NCI-H2107 treated with DMSO at 0.1 percent for 48 hours (cell line): ENCODE data around the gene SH3D19.
A peak's percentile ranks its signal among the peaks of the same experiment; 100 is the strongest.
"Not testable (repeated sequence)": the region's sequence is repeated elsewhere in the genome, so short reads cannot be mapped to it uniquely, and the experiment has no call there.

ENCODE experiments used
- DNase-seq: peaks from one replicate; lab custom pipeline; 2025; ENCODE audit not compliant: unreplicated experiment; lab: John Stamatoyannopoulos, UW

SH3D19 gene

GRCh38 chr4:151163855-151164254 is 161.6 kb downstream of the SH3D19 start:
- DNase-seq, result peak; percentile 14

GRCh38 chr4:151158979-151159378 is 166.4 kb downstream of the SH3D19 start:
- no peak for DNase-seq

GRCh38 chr4:151157543-151157942 is 167.9 kb downstream of the SH3D19 start:
- DNase-seq, result no peak

GRCh38 chr4:151153585-151153984 is 171.8 kb downstream of the SH3D19 start:
- DNase-seq, result no peak

- DNase-seq, result no peak
These were observed 173.4 kb downstream of the SH3D19 start for GRCh38 chr4:151152028-151152427.

- DNase-seq, result no peak
These were observed 174.4 kb downstream of the SH3D19 start for GRCh38 chr4:151150821-151151580.

GRCh38 chr4:151148261-151148660 is 177.1 kb downstream of the SH3D19 start:
- no peak for DNase-seq

GRCh38 chr4:151147000-151147399 is 178.4 kb downstream of the SH3D19 start:
- no peak for DNase-seq

- no peak for DNase-seq
These were observed 180.9 kb downstream of the SH3D19 start for GRCh38 chr4:151144329-151145072.

- DNase-seq, result no peak
These were observed 181.6 kb downstream of the SH3D19 start for GRCh38 chr4:151143811-151144210.

- DNase-seq, result no peak
These were observed 182.2 kb downstream of the SH3D19 start for GRCh38 chr4:151143162-151143561.

- DNase-seq, result no peak
These were observed 182.6 kb downstream of the SH3D19 start for GRCh38 chr4:151142758-151143157.

- DNase-seq, result no peak
These were observed 185.6 kb downstream of the SH3D19 start for GRCh38 chr4:151139814-151140213.

GRCh38 chr4:151136048-151136447 is 189.4 kb downstream of the SH3D19 start:
- not testable (repeated sequence) for DNase-seq

GRCh38 chr4:151133311-151133710 is 192.1 kb downstream of the SH3D19 start:
- no peak for DNase-seq

- DNase-seq, result no peak
These were observed 195.6 kb downstream of the SH3D19 start for GRCh38 chr4:151129796-151130195.

GRCh38 chr4:151117371-151117962 is 207.9 kb downstream of the SH3D19 start:
- DNase-seq, result peak; percentile 65

GRCh38 chr4:151114986-151115385 is 210.4 kb downstream of the SH3D19 start:
- DNase-seq, result no peak

- no peak for DNase-seq
These were observed 211.1 kb downstream of the SH3D19 start for GRCh38 chr4:151114338-151114737.

- DNase-seq, result no peak
These were observed 215.2 kb downstream of the SH3D19 start for GRCh38 chr4:151110236-151110635.

GRCh38 chr4:151107063-151107462 is 218.3 kb downstream of the SH3D19 start:
- no peak for DNase-seq

- no peak for DNase-seq
These were observed 219.9 kb downstream of the SH3D19 start for GRCh38 chr4:151105454-151106032.
